Measurements from ENCODE around the gene CCDC154. TPM values are rescaled to one million over a fixed set of nuclear protein-coding genes. Genes with fewer than 3 reads are reported as not detected.

Gene CCDC154
- total RNA-seq, 3 donors from 2014 or later = 0.48 to 1.2 (median 0.98) TPM

GRCh38 chr16:1428511-1428910 is 15.8 kb downstream of the CCDC154 start:
- H3K36me3 ChIP-seq = no peaks in the 10 kb centered on the region
- no peaks in the 10 kb centered on the region for H3K9me3 ChIP-seq
- intact Hi-C loops (cut with DNase I; ENCODE audit: low total_unique reads) = no loop called here
- DNase-seq (ENCODE audit: low spot score in 2 of 2) = peak; percentile 48 to 68
- H3K27ac ChIP-seq = peak overlapping the region; percentile 52 to 55
- no peaks in the 10 kb centered on the region for H3K27me3 ChIP-seq
- H3K4me3 ChIP-seq = peak overlapping the region; percentile 4 to 68 (median 55)
- H3K4me1 ChIP-seq = no peaks in the 10 kb centered on the region
- TF ChIP-seq CTCF (IDR thresholded peaks at IDR 0.05) = peak in 2 of 3 donors; percentile 40 to 45
- TF ChIP-seq POLR2A (IDR thresholded peaks at IDR 0.05) = no peak
- TF ChIP-seq POLR2AphosphoS5 (IDR thresholded peaks at IDR 0.05) = no peak

GRCh38 chr16:1427473-1428461 is 16.6 kb downstream of the CCDC154 start:
- Histone ChIP-seq H3K27ac (peak overlapping the region; percentile 52 to 55), H3K9me3 (no peaks in the 10 kb centered on the region), H3K4me3 (peak overlapping the region; percentile 4 to 68 (median 55)), H3K27me3 (no peaks in the 10 kb centered on the region), H3K36me3 (no peaks in the 10 kb centered on the region), H3K4me1 (no peaks in the 10 kb centered on the region)
- TF ChIP-seq POLR2A (IDR thresholded peaks at IDR 0.05) = no peak
- no peak for TF ChIP-seq POLR2AphosphoS5 (IDR thresholded peaks at IDR 0.05)
- no peak for TF ChIP-seq CTCF (IDR thresholded peaks at IDR 0.05)
- DNase-seq (ENCODE audit: low spot score in 2 of 2) = peak in 1 of 2 donors; percentile 44
- intact Hi-C loops (cut with DNase I; ENCODE audit: low total_unique reads) = no loop called here

GRCh38 chr16:1426734-1427471 is 17.5 kb downstream of the CCDC154 start:
- intact Hi-C loops (cut with DNase I; ENCODE audit: low total_unique reads) = no loop called here
- H3K27ac ChIP-seq = peak overlapping the region in 1 of 2 donors; percentile 55
- no peak for TF ChIP-seq POLR2A (IDR thresholded peaks at IDR 0.05)
- no peak for TF ChIP-seq CTCF (IDR thresholded peaks at IDR 0.05)
- TF ChIP-seq POLR2AphosphoS5 (IDR thresholded peaks at IDR 0.05) = no peak
- no peaks in the 10 kb centered on the region for H3K27me3 ChIP-seq
- no peaks in the 10 kb centered on the region for H3K4me1 ChIP-seq
- peak overlapping the region in 2 of 3 donors; percentile 55 to 68 for H3K4me3 ChIP-seq
- no peaks in the 10 kb centered on the region for H3K36me3 ChIP-seq
- DNase-seq (ENCODE audit: low spot score in 2 of 2) = no peak
- no peaks in the 10 kb centered on the region for H3K9me3 ChIP-seq

- H3K4me3 ChIP-seq = no peak overlapping the region
- intact Hi-C loops (cut with DNase I; ENCODE audit: low total_unique reads) = no loop called here
- DNase-seq (ENCODE audit: low spot score in 2 of 2) = no peak
- H3K36me3 ChIP-seq = no peaks in the 10 kb centered on the region
- no peaks in the 10 kb centered on the region for H3K27me3 ChIP-seq
- no peaks in the 10 kb centered on the region for H3K9me3 ChIP-seq
- no peaks in the 10 kb centered on the region for H3K4me1 ChIP-seq
- no peak overlapping the region for H3K27ac ChIP-seq
- no peak for TF ChIP-seq CTCF (IDR thresholded peaks at IDR 0.05)
- no peak for TF ChIP-seq POLR2AphosphoS5 (IDR thresholded peaks at IDR 0.05)
- TF ChIP-seq POLR2A (IDR thresholded peaks at IDR 0.05) = no peak
Measured at GRCh38 chr16:1425616-1426370, 18.6 kb downstream of the CCDC154 start.
